Trophoblast cell (in vitro differentiated cells and primary cell): Measurements from ENCODE around the gene HIVEP1.

Experiments used
- DNase-seq, 2 donors: peaks; one replicate each; pipeline ENCODE4 v3.0.0-alpha.2; 2016
- H2AFZ ChIP-seq: 2 replicates; pipeline ENCODE4 v1.6.1; 2013; ENCODE audit warnings: low read length, moderate library complexity, mild to moderate bottlenecking; ENCODE audit not compliant: insufficient read depth, poor library complexity
- H2AK5ac ChIP-seq: 2 replicates; pipeline ENCODE4 v1.6.1; 2013; ENCODE audit warnings: mild to moderate bottlenecking, low read length
- H2BK120ac ChIP-seq: 2 replicates; pipeline ENCODE4 v1.6.1; 2013; ENCODE audit warnings: low read length, mild to moderate bottlenecking, moderate library complexity; ENCODE audit not compliant: insufficient read depth, poor library complexity
- H2BK12ac ChIP-seq: 2 replicates; pipeline ENCODE4 v1.6.1; 2013; ENCODE audit warnings: mild to moderate bottlenecking, low read length, moderate library complexity
- H2BK5ac ChIP-seq: 2 replicates; pipeline ENCODE4 v1.6.1; 2013; ENCODE audit warnings: low read length, low read depth, moderate library complexity, mild to moderate bottlenecking; ENCODE audit not compliant: poor library complexity
- H3K14ac ChIP-seq: 2 replicates; pipeline ENCODE4 v1.6.1; 2013; ENCODE audit warnings: mild to moderate bottlenecking, low read length
- H3K18ac ChIP-seq: 2 replicates; pipeline ENCODE4 v1.6.1; 2013; ENCODE audit warnings: mild to moderate bottlenecking, low read length
- H3K23ac ChIP-seq: 2 replicates; pipeline ENCODE4 v1.6.1; 2013; ENCODE audit warnings: low read length
- H3K27ac ChIP-seq: 2 replicates; pipeline ENCODE4 v1.5.1; 2013; ENCODE audit warnings: low read depth, mild to moderate bottlenecking, inconsistent platforms, low read length, moderate library complexity
- H3K27me3 ChIP-seq: 2 replicates; pipeline ENCODE4 v1.6.1; 2013; ENCODE audit warnings: inconsistent platforms, mild to moderate bottlenecking, low read length, moderate library complexity; ENCODE audit not compliant: insufficient read depth
- H3K36me3 ChIP-seq, 2 experiments: 1 replicate in 1 of 2; 2 replicates in 1 of 2; pipeline ENCODE4 v1.6.1; 2013; ENCODE audit warnings: low read length in 2 of 2, mild to moderate bottlenecking in 2 of 2, moderate library complexity in 1 of 2; ENCODE audit not compliant: insufficient read depth in 2 of 2, control insufficient read depth in 1 of 2
- H3K4ac ChIP-seq: 2 replicates; pipeline ENCODE4 v1.6.1; 2013; ENCODE audit warnings: low read depth, mild to moderate bottlenecking, low read length, moderate library complexity
- H3K4me1 ChIP-seq, 2 experiments: 1 replicate in 1 of 2; 2 replicates in 1 of 2; pipeline ENCODE4 v1.6.1; 2013; ENCODE audit warnings: low read length in 2 of 2, mild to moderate bottlenecking in 2 of 2, moderate library complexity in 1 of 2; ENCODE audit not compliant: insufficient read depth in 2 of 2, control insufficient read depth in 1 of 2
- H3K4me2 ChIP-seq: 2 replicates; pipeline ENCODE4 v1.6.1; 2013; ENCODE audit warnings: inconsistent platforms, mild to moderate bottlenecking, low read length, moderate library complexity
- H3K4me3 ChIP-seq: 2 replicates; pipeline ENCODE4 v1.5.1; 2013; ENCODE audit warnings: mild to moderate bottlenecking, low read depth, low read length, inconsistent platforms
- H3K79me1 ChIP-seq: one replicate; pipeline ENCODE4 v1.6.1; 2013; ENCODE audit warnings: low read length
- H3K79me2 ChIP-seq: 2 replicates; pipeline ENCODE4 v1.6.1; 2013; ENCODE audit warnings: low read length, mild to moderate bottlenecking; ENCODE audit not compliant: control insufficient read depth, insufficient read depth, poor library complexity
- H3K9ac ChIP-seq: 2 replicates; pipeline ENCODE4 v1.6.1; 2013; ENCODE audit warnings: mild to moderate bottlenecking, low read length
- H3K9me3 ChIP-seq: 2 replicates; pipeline ENCODE4 v1.6.1; 2013; ENCODE audit warnings: low read depth, mild to moderate bottlenecking, control low read depth, inconsistent platforms, low read length; ENCODE audit not compliant: insufficient read depth
- H4K12ac ChIP-seq: 2 replicates; pipeline ENCODE4 v1.6.1; 2013; ENCODE audit warnings: low read depth, mild to moderate bottlenecking, low read length, moderate library complexity
- H4K8ac ChIP-seq: 2 replicates; pipeline ENCODE4 v1.6.1; 2013; ENCODE audit warnings: low read depth, mild to moderate bottlenecking, low read length, moderate library complexity
- H4K91ac ChIP-seq: one replicate; pipeline ENCODE4 v1.6.1; 2013; ENCODE audit warnings: low read depth, mild to moderate bottlenecking, low read length, moderate library complexity
- WGBS: extraction: QIAGEN DNeasy Blood & Tissue Kit; methylation state at CpG from one replicate; pipeline ENCODE4 v1.1.7; 2013; ENCODE audit warnings: missing lambda C conversion rate; ENCODE audit not compliant: insufficient read length, insufficient coverage; ENCODE audit errors: extremely low coverage; 5-methylcytosine and 5-hydroxymethylcytosine counted together

Gene HIVEP1

DNA sequence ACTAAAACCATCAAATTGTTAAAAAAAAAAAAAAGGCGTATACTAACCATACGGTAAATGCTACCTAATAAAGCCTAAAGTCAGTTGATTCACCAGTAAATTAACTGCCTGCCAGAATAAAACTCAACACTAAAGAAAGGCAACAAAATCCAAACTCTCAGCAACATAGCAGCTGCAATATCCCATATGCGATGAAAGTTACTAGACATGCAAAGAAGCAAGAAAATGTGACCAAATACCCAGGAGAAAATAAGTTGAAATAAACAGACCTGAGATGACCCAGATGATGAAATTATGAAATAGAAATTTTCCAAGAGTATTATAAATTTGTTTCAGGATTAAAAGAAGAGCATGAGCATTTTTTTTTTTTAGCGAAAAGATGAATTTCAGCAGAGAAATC, 174.4 kb downstream of the HIVEP1 start:
- Histone ChIP-seq H3K27me3 (no peaks in the 10 kb centered on the region), H3K23ac (no peak overlapping the region), H3K4me3 (no peak overlapping the region), H3K79me1 (no peaks in the 10 kb centered on the region), H2BK12ac (no peak overlapping the region), H2AFZ (no peak overlapping the region), H2BK5ac (no peak overlapping the region), H2BK120ac (no peak overlapping the region), H4K91ac (no peak overlapping the region), H4K8ac (no peak overlapping the region), H3K9ac (no peak overlapping the region), H3K79me2 (no peaks in the 10 kb centered on the region), H3K4me1 (peaks cover 0 to 2% of the 10 kb centered on the region in 2 experiments), H3K36me3 (no peaks in the 10 kb centered on the region), H2AK5ac (no peak overlapping the region), H3K9me3 (no peaks in the 10 kb centered on the region), H4K12ac (no peak overlapping the region), H3K18ac (no peak overlapping the region), H3K14ac (no peak overlapping the region), H3K27ac (no peak overlapping the region), H3K4me2 (no peak overlapping the region), H3K4ac (no peak overlapping the region)
- no peak for DNase-seq
- WGBS: no CpG with 5 or more reads among the region's 4 CpGs

DNA sequence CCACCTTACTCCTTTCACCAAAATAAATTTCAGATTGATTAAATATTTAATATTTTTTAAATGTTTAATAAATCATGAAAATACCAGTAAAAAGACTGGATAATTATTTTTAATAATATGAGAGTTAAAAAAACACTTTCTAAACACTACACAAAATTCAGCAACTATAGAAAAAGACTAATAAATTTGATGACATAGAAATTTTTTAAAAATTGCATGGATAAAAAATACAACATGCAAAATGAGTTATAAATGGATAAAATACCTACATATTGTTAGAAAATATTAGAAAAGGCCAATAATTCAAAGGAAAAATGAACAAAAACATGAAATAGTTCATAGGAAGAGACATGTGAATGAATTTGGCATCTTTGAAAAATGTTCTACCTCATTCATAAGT, 177.0 kb downstream of the HIVEP1 start:
- H2AFZ ChIP-seq: no peak overlapping the region
- no peak overlapping the region for H2BK12ac ChIP-seq
- H3K27ac ChIP-seq: no peak overlapping the region
- no peaks in the 10 kb centered on the region for H3K9me3 ChIP-seq
- no peak overlapping the region for H2BK120ac ChIP-seq
- H3K36me3 ChIP-seq: no peaks in the 10 kb centered on the region
- no peak overlapping the region for H3K4me3 ChIP-seq
- H3K4me1 ChIP-seq: peaks cover 0 to 2% of the 10 kb centered on the region in 2 experiments
- H4K91ac ChIP-seq: no peak overlapping the region
- H3K9ac ChIP-seq: no peak overlapping the region
- H2BK5ac ChIP-seq: no peak overlapping the region
- H3K4me2 ChIP-seq: no peak overlapping the region
- no peaks in the 10 kb centered on the region for H3K79me1 ChIP-seq
- no peak overlapping the region for H3K14ac ChIP-seq
- no peak overlapping the region for H4K12ac ChIP-seq
- H3K79me2 ChIP-seq: no peaks in the 10 kb centered on the region
- H3K27me3 ChIP-seq: no peaks in the 10 kb centered on the region
- DNase-seq: no peak
- H3K18ac ChIP-seq: no peak overlapping the region
- no peak overlapping the region for H4K8ac ChIP-seq
- H2AK5ac ChIP-seq: no peak overlapping the region
- no peak overlapping the region for H3K23ac ChIP-seq
- no peak overlapping the region for H3K4ac ChIP-seq

DNA sequence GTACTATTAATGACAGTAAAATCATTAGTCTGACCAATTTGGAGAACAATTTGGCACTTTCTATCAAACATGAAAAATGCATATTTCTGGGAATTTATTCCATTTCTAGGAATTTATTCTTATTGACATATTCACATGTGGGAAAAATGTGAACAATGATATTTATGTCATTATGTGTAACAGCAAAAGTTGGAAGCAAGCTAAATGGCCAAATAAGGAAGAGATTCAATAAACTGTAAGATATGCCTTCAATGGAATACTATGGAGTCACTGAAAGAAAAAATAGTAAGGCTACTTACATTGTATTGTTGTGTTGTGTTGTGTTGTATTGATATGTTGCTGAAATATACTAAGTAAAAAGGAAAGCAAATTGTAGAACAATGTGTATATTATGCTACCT, 177.5 kb downstream of the HIVEP1 start:
- no peaks in the 10 kb centered on the region for H3K36me3 ChIP-seq
- H4K91ac ChIP-seq: no peak overlapping the region
- no peaks in the 10 kb centered on the region for H3K9me3 ChIP-seq
- H2BK12ac ChIP-seq: no peak overlapping the region
- no peaks in the 10 kb centered on the region for H3K79me1 ChIP-seq
- H2BK5ac ChIP-seq: no peak overlapping the region
- no peak overlapping the region for H3K23ac ChIP-seq
- peaks cover 0 to 2% of the 10 kb centered on the region in 2 experiments for H3K4me1 ChIP-seq
- no peak overlapping the region for H3K4ac ChIP-seq
- no peak overlapping the region for H3K4me2 ChIP-seq
- H3K4me3 ChIP-seq: no peak overlapping the region
- DNase-seq: peak in 1 of 2 donors; percentile 40
- no peak overlapping the region for H2BK120ac ChIP-seq
- H3K79me2 ChIP-seq: no peaks in the 10 kb centered on the region
- H3K27ac ChIP-seq: no peak overlapping the region
- no peak overlapping the region for H2AK5ac ChIP-seq
- H4K12ac ChIP-seq: no peak overlapping the region
- no peak overlapping the region for H4K8ac ChIP-seq
- H3K14ac ChIP-seq: no peak overlapping the region
- H3K18ac ChIP-seq: no peak overlapping the region
- H3K9ac ChIP-seq: no peak overlapping the region
- H3K27me3 ChIP-seq: no peaks in the 10 kb centered on the region
- H2AFZ ChIP-seq: no peak overlapping the region

DNA sequence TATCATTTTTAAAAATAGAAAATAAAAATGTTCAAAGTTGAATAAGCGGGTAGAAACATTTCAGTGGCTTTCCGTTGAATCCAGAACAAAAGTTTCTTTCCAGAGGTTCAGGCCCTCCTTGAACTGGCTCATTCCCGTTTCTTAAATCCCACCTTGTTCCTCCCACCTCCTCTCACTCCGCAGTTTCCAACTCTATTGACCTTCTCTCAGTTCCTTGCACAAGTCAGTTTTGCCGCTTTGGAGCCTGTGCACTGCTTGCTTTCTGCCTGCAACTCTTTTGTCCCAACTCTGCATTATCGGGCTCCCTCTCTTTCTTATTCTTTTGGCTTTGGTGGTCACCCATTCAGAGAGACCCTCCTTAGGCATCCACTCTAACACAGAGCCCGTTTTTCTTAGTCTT, 178.1 kb downstream of the HIVEP1 start:
- H4K91ac ChIP-seq: no peak overlapping the region
- no peaks in the 10 kb centered on the region for H3K9me3 ChIP-seq
- H2BK12ac ChIP-seq: no peak overlapping the region
- H3K18ac ChIP-seq: no peak overlapping the region
- H2AK5ac ChIP-seq: no peak overlapping the region
- H2BK120ac ChIP-seq: no peak overlapping the region
- H3K4me3 ChIP-seq: no peak overlapping the region
- no peaks in the 10 kb centered on the region for H3K79me1 ChIP-seq
- no peak overlapping the region for H3K14ac ChIP-seq
- H3K23ac ChIP-seq: no peak overlapping the region
- no peaks in the 10 kb centered on the region for H3K36me3 ChIP-seq
- no peak overlapping the region for H2BK5ac ChIP-seq
- H3K9ac ChIP-seq: no peak overlapping the region
- H4K12ac ChIP-seq: no peak overlapping the region
- no peak overlapping the region for H4K8ac ChIP-seq
- no CpG with 5 or more reads among the region's 7 CpGs for WGBS
- no peak overlapping the region for H3K4me2 ChIP-seq
- no peaks in the 10 kb centered on the region for H3K79me2 ChIP-seq
- no peak overlapping the region for H2AFZ ChIP-seq
- no peaks in the 10 kb centered on the region for H3K27me3 ChIP-seq
- no peak overlapping the region for H3K27ac ChIP-seq
- no peak for DNase-seq
- H3K4me1 ChIP-seq: no peaks in the 10 kb centered on the region
- no peak overlapping the region for H3K4ac ChIP-seq
